ENCODE measurements around the gene AGMAT.

The AGMAT gene

DNA sequence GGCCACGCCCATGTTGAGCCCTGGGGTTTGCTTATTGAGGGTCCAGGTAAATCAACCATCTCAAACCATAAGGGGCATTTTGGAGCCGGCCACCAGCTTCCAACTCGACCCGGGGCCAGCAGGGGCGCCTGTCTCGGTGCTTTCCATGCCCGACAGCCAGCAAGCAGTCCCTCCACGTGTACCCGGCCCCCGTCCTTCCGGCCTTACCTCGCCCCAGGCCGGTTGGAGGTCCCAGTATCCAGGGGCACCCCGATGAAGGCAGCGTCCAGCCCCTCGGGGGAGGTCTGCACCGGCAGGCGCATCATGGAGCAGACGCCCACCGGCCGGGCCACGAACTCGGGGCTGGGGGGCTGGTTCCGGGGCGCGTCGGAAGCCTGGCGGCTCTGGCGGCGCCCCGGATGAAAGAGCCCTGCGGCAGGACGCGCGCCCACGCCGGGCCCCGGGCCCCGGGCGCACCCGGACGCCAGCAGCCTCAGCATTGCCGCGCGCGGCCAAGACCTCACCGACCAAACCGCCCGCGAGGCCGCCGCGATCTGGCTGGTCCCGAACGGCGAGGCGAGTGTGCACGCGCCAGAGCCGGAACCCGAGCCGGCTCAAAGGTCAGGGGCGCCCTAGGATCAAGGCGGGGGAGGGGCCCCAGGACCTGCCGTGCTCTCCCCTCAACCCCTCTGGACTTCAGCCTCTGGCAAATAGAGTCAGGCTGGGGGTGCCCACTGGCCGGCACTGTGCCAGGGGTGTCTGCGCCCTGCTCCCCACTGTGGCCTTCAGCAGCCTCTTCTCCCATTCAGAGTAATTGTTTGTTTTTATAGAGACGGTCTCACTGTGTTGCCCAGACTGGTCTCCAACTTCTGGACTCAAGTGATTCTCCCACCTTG is at the start of gene AGMAT:
TSS of gene AGMAT (minus strand) at position 563 of the 875 bp plus-strand sequence. CDS start at position 479, 84 bp downstream.
- peak; percentile 80 for DNase-seq (ENCODE audit: low spot score)

GRCh38 chr1:15633756-15634420 is 49.0 kb upstream of the AGMAT start:
- no peak for DNase-seq (ENCODE audit: low spot score)

DNA sequence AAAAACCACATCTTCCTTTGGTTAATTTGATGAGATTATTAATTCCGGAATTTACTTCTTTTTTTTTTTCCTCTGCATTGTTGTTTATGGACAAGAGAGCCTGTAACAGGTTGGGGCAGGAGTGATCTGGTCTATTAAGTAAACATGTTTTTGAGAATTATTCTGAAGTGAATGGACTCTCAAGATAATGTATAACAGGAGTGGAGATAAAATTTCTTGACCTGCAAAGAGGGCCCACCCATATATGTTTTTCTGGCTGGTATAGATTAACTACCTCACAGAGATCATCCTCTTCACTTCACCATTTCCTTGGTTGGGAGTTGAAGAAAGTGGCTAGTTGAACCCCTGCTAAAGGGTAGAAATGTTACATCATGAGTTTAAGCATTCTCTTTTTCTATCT is 43.2 kb upstream of the AGMAT start:
- no peak for DNase-seq (ENCODE audit: low spot score)

GRCh38 chr1:15627343-15627988 is 42.6 kb upstream of the AGMAT start:
- DNase-seq (ENCODE audit: low spot score), result no peak

- no peak for DNase-seq (ENCODE audit: low spot score)
These were observed 41.6 kb upstream of the AGMAT start for GRCh38 chr1:15626269-15626950.

GRCh38 chr1:15625056-15625917 is 40.4 kb upstream of the AGMAT start:
- no peak for DNase-seq (ENCODE audit: low spot score)

DNA sequence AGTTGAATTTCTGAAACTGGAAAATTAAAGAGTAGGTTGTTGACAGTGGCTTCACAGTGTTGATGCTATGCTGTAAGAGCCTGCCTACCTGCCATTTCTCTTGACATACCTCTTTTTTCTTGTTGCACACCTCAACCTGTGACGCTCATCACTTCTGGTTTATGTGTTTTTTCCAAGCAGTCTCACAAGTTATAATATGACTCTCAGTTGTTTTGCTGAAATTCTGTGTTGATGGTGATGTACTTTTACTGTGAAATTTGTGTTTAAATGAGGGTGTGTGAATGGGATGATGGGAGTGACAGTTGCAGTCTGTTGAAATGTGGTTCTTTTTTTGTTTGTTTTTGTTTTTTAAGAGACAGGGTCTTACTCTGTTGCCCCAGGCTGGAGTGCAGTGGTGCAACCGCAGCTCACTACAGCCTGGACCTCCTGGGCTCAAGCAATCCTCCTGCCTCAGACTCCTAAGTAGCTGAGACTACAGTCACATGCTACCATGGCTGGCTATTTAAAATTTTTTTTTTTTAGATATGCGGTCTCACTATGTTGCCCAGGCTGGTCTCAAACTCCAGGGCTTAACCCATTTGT is 39.4 kb upstream of the AGMAT start:
- DNase-seq (ENCODE audit: low spot score), result no peak

DNA sequence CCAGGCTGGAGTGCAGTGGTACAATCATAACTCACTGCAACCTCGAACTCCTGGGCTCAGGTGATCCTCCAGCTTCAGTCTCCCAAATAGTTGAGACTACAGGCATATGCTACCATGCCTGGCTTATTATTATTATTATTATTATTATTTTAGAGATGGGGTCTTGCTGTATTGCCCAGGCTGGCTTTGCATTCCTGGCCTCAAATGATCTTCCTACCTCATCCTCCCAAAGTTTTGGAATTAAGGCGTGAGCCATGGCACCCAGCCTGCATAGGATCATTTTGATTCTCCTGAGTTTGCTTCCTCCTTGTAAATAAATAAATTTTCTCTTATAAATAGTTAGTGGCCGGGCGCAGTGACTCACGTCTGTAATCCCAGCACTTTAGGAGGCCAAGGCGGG is 38.6 kb upstream of the AGMAT start:
- no peak for DNase-seq (ENCODE audit: low spot score)

DNA sequence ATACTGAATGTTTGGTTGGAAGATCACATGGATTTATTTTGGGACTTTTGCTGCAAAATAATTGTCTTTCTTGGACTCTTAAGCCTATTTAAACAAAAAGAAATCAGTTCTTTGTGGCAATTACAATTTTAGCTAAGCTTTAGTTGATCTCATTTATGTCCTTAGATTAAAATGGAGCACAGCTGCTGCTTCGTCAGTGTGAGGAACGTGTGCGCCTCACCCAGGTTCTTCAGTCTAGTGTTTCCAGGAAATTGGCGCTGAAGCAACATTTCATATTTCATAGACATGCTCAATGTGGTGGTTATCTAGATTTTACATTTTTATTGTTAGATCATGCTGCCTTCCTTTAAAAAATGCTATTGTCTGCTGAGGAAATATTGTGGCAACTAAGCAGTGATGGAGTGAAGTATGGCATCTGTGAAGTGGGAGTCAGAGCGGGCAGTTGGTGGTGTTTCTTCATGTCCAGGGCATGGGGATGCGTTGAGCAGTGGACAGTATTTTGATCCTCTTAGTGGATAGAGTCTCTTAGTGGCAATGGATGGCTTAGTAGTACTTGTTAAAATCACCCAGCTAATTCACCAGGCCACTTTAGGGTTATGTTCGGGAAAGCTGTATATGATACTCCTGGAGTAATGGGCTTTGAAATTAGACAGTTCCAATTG is 38.0 kb upstream of the AGMAT start:
- no peak for DNase-seq (ENCODE audit: low spot score)

GRCh38 chr1:15621975-15622374 is 37.1 kb upstream of the AGMAT start:
- no peak for DNase-seq (ENCODE audit: low spot score)

GRCh38 chr1:15620902-15621682 is 36.2 kb upstream of the AGMAT start:
- no peak for DNase-seq (ENCODE audit: low spot score)

DNA sequence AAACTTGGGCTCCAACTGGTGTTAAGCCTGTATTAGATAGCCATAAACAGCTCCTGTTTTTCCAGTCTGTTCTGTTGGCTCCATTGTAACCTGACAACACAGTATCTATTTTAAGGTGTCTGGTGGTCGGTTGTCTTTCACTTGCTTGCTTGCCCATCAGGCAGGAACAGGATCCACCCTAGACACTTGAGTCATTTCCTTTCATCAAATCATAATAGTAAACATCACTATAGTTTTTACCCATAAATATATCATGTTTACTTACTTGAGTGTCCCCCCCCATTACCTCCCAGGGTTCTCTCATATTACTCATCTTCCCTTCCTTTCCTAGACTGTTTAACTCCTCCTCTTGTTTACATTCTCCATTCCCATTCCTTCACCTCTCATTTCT is 35.3 kb upstream of the AGMAT start:
- DNase-seq (ENCODE audit: low spot score), result peak; percentile 64

DNA sequence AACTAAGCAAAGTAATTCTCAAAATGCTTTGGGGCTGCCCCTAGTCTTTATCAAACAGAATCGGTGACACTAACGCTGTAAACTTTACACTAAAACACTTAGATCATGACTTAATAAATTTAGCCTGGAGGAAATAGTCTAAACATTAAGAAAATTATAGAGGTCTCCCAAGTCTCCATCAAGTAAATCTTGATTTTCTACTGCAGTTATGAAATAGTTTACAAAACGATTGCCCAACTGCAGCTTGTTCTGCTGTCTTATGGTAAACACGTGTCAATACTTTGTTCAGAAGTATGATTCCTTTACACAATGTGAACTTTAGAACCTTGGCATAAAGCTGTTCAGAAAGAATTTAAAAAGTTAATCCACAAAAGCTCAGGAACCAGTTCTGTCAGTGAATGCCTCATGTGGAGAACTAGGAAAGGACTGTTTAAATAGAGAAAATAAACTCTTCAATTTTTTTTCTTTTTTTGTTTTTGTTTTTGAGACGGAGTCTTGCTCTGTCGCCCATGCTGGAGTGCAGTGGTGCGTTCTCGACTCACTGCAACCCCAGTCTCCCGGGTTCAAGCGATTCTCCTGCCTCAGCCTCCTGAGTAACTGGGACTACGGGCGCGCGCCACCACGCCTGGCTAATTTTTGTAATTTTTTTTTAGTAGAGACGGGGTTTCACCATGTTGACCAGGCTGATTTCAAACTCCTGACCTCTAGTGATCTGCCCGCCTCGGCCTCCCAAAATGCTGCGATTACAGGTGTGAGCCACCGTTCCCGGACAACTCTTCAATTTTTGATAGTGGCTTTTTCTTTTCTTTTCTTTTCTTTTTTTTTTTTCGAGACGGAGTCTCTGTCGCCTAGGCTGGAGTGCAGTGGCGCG is 34.0 kb upstream of the AGMAT start:
- peak; percentile 39 for DNase-seq (ENCODE audit: low spot score)

- DNase-seq (ENCODE audit: low spot score), result peak; percentile 41
These were observed 33.3 kb upstream of the AGMAT start for GRCh38 chr1:15618077-15618654.

- DNase-seq (ENCODE audit: low spot score), result peak; percentile 96
These were observed 32.6 kb upstream of the AGMAT start, which contains the start of gene DDI2 for GRCh38 chr1:15617173-15618076. Gene DDI2 (plus strand): TSS chr1:15617458. CDS start chr1:15617671, 213 bp downstream.

DNA sequence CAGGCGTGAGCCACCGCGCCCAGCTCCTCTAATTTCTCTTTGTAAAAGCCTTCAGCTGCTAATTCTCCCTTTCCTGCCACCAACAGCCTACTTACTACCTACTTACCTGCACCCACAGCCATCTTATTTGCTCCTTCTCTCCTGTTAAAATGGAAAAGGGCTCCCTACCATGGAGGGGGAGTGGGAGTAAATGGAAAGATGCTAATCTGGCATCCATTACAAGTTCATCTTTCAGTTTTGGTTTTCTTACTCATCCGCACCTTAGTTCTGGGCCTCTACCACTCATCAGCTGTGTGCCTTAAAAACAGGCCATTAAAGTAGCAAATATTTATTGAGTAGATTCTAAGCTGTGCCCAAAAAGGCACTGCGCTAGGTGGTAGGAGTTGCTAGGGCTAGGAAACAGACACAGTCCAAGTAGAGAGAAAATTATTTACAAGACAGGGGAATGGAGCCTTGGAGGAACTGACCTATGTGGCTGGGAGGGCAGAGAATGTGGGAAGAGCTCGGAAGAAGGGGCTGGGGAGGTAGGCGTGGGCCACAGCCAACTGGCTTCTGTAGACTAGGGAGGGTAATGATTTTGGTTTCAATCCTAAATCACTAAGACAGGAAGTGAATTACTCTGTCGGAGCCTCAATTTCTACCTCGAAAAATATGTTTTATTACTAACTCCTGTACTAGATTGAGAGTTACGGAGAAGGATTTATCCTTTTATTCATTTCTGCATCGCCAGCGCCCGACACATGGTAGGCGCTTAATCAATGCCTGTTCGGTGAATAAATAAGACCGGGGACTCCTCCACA is 31.7 kb upstream of the AGMAT start:
- peak; percentile 50 for DNase-seq (ENCODE audit: low spot score)

Data from RKO (cell line).